B cell (primary cell): Measurements from ENCODE around the gene A1BG. TPM values are rescaled to one million over a fixed set of nuclear protein-coding genes. Genes with fewer than 3 reads are reported as not detected.

ENCODE experiments used
- ATAC-seq: fragments of 200-7000 bp; cut with Tn5 transposase; one replicate; pipeline ENCODE4 v1.10.0; 2021; ENCODE audit warnings: low read depth, mild to moderate bottlenecking, moderate number of reproducible peaks, moderate library complexity
- CTCF ChIA-PET: fragments of 350-600 bp; sonication (Branson Sonifier 250); formaldehyde crosslinking; loops from one replicate; lab custom pipeline; 2021; ENCODE audit warnings: antibody characterized with exemption, inconsistent platforms; lab: Charles Lee
- POLR2A ChIA-PET: fragments of 350-600 bp; sonication (Branson Sonifier 250); formaldehyde crosslinking; loops from one replicate; lab custom pipeline; 2021; ENCODE audit warnings: antibody characterized with exemption; lab: Charles Lee
- DNase-seq: peaks from one replicate; pipeline ENCODE4 v3.0.0; 2013
- H2AFZ ChIP-seq: 2 replicates; pipeline ENCODE4 v1.6.1; 2012; ENCODE audit warnings: mild to moderate bottlenecking, low read depth, low read length; ENCODE audit not compliant: insufficient read depth, poor library complexity, severe bottlenecking
- H3K27ac ChIP-seq, 2 donors: 1 replicate in 1 of 2; 2 replicates in 1 of 2; pipeline ENCODE4 v1.5.1; 2012 to 2013; ENCODE audit warnings: low read length in 2 of 2, mild to moderate bottlenecking in 2 of 2, moderate library complexity in 1 of 2
- H3K27me3 ChIP-seq, 4 experiments: fragments of 200-600 bp in 1 of 4; sonication (generic) in 1 of 4; replicated peaks in 1 of 4; 1 replicate in 2 of 4; 2 replicates in 2 of 4; pipeline versions ENCODE4 v1.6.1 to v1.7.0; 2013 to 2016; ENCODE audit warnings: low read length in 3 of 4, mild to moderate bottlenecking in 2 of 4, mixed read lengths in 1 of 4, moderate library complexity in 1 of 4; ENCODE audit not compliant: insufficient read depth in 4 of 4, control insufficient read depth in 3 of 4; ENCODE audit errors: control extremely low read depth in 1 of 4
- H3K36me3 ChIP-seq, 2 experiments: replicated peaks in 1 of 2; 1 replicate in 1 of 2; 2 replicates in 1 of 2; pipeline versions ENCODE4 v1.6.1 to v1.7.1; 2013; ENCODE audit warnings: low read length in 1 of 2; ENCODE audit not compliant: insufficient read depth in 2 of 2, control insufficient read depth in 1 of 2; ENCODE audit errors: control extremely low read depth in 1 of 2, extremely low read depth in 1 of 2
- H3K4me1 ChIP-seq, 2 donors: fragments of 200-600 bp in 1 of 2; sonication (generic) in 1 of 2; 1 replicate in 1 of 2; 2 replicates in 1 of 2; pipeline versions ENCODE4 v1.5.1 to v1.6.1; 2013 to 2017; ENCODE audit warnings: low read length in 2 of 2; ENCODE audit not compliant: control insufficient read depth in 2 of 2, insufficient read depth in 2 of 2
- H3K4me2 ChIP-seq: replicated peaks from 2 replicates; pipeline ENCODE3; 2012; ENCODE audit warnings: mild to moderate bottlenecking, low read depth, low read length; ENCODE audit not compliant: poor library complexity, severe bottlenecking
- H3K4me3 ChIP-seq, 5 experiments: fragments of 200-600 bp in 1 of 5; sonication (generic) in 1 of 5; 1 replicate in 3 of 5; 2 replicates in 2 of 5; pipeline versions ENCODE4 v1.5.1 to v1.7.0; 2011 to 2016; ENCODE audit warnings: low read length in 4 of 5, mild to moderate bottlenecking in 4 of 5, low read depth in 2 of 5, control low read depth in 1 of 5, moderate library complexity in 1 of 5; ENCODE audit not compliant: insufficient read depth in 1 of 5; ENCODE audit errors: control extremely low read depth in 1 of 5, extremely low read depth in 1 of 5
- H3K79me2 ChIP-seq: fragments of 200-600 bp; sonication (generic); one replicate; pipeline ENCODE4 v1.6.0; 2016; ENCODE audit warnings: low read length; ENCODE audit not compliant: control insufficient read depth, insufficient read depth
- H3K9ac ChIP-seq: fragments of 200-600 bp; sonication (generic); 2 replicates; pipeline ENCODE4 v1.6.1; 2017; ENCODE audit warnings: mild to moderate bottlenecking, low read length, moderate library complexity
- H3K9me3 ChIP-seq, 3 donors: one replicate each; pipeline versions ENCODE4 v1.6.1 to v1.7.1; 2013; ENCODE audit warnings: low read length in 2 of 3; ENCODE audit not compliant: control insufficient read depth in 2 of 3, insufficient read depth in 1 of 3; ENCODE audit errors: control extremely low read depth in 1 of 3
- H4K20me1 ChIP-seq: 2 replicates; pipeline ENCODE4 v1.6.0; 2012; ENCODE audit warnings: mild to moderate bottlenecking, low read length; ENCODE audit not compliant: insufficient read depth, control insufficient read depth, poor library complexity, severe bottlenecking
- H3K27ac Mint-ChIP-seq: one replicate; pipeline ENCODE4 v1.8.0; 2021; ENCODE audit warnings: mixed read lengths
- H3K27me3 Mint-ChIP-seq: one replicate; pipeline ENCODE4 v1.8.0; 2021; ENCODE audit warnings: mixed read lengths
- H3K4me1 Mint-ChIP-seq: one replicate; pipeline ENCODE4 v1.8.0; 2021; ENCODE audit warnings: mixed read lengths
- H3K4me3 Mint-ChIP-seq: one replicate; pipeline ENCODE4 v1.8.0; 2021; ENCODE audit warnings: mixed read lengths
- H3K9me3 Mint-ChIP-seq: one replicate; pipeline ENCODE4 v1.8.0; 2022; ENCODE audit warnings: mixed read lengths; ENCODE audit not compliant: insufficient read depth
- EZH2 ChIP-seq: IDR thresholded peaks from 2 replicates; pipeline ENCODE4 v1.6.1; 2012; ENCODE audit warnings: borderline replicate concordance, low read depth, mild to moderate bottlenecking, moderate library complexity, low read length; ENCODE audit not compliant: insufficient read depth, poor library complexity, severe bottlenecking
- WGBS: methylation state at CpG from one replicate; pipeline ENCODE4 v1.1.5; 2013; ENCODE audit warnings: missing lambda C conversion rate; ENCODE audit not compliant: insufficient coverage; 5-methylcytosine and 5-hydroxymethylcytosine counted together
- intact Hi-C: fragments of 100-400 bp; cut with micrococcal nuclease; formaldehyde crosslinking; loops from one replicate; pipeline ENCODE4 v1.10.0; 2022
- polyA plus RNA-seq: library from polyadenylated mRNA; depleted of rRNA; stranded (reverse); fragments of >200 nt; gene quantifications from 2 replicates; pipeline ENCODE4 v1.2.3, GENCODE V29; 2012
- total RNA-seq, 2 donors: library from RNA; stranded (reverse); fragments of 120-200 nt in 1 of 2; gene quantifications; 1 replicate in 1 of 2; 2 replicates in 1 of 2; pipeline versions ENCODE4 v1.2.3 to v1.2.4, GENCODE V29; 2013 to 2022
- TF ChIP-seq, protein P1 (sequence below): fragments of 200-600 bp; IDR thresholded peaks from one replicate; pipeline ENCODE4 v1.8.0; 2022; ENCODE audit warnings: antibody characterized with exemption, mild to moderate bottlenecking

Gene A1BG
- total and polyA plus RNA-seq, 2 donors (not counting 1 experiment from before 2014, with no cell fraction given): 18.4 to 52.6 TPM

- Histone ChIP-seq H3K9me3 (peaks cover 0 to 12% (median 0%) of the 10 kb centered on the region in 3 donors), H4K20me1 (no peaks in the 10 kb centered on the region), H3K79me2 (peaks cover 2% of the 10 kb centered on the region), H3K27me3 (peaks cover 0 to 26% (median 10%) of the 10 kb centered on the region in 4 experiments), H3K4me1 (peaks cover 10 to 21% of the 10 kb centered on the region in 2 donors), H2AFZ (peak overlapping the region; percentile 84), H3K36me3 (no peaks in the 10 kb centered on the region), H3K4me2 (peak overlapping the region; percentile 99), H3K27ac (peak overlapping the region; percentile 32 to 63), H3K4me3 (peak overlapping the region in 4 of 5 experiments; percentile 50 to 69 (median 57)), H3K9ac (peak overlapping the region; percentile 68)
- Mint-ChIP-seq H3K4me1 (peaks cover 7% of the 10 kb centered on the region), H3K9me3 (no peaks in the 10 kb centered on the region), H3K27me3 (peaks cover 3% of the 10 kb centered on the region), H3K27ac (no peak overlapping the region), H3K4me3 (peak overlapping the region; percentile 89)
- ATAC-seq (no peak), DNase-seq (no peak)
- CTCF ChIA-PET: no interaction called here
- intact Hi-C loops: loop anchor here (2.0 kb wide), 1 partner anchor 66 kb away; the partner anchor contains the start of gene ZNF324
- no peak for TF ChIP-seq EZH2
- TF ChIP-seq, protein P1, sequence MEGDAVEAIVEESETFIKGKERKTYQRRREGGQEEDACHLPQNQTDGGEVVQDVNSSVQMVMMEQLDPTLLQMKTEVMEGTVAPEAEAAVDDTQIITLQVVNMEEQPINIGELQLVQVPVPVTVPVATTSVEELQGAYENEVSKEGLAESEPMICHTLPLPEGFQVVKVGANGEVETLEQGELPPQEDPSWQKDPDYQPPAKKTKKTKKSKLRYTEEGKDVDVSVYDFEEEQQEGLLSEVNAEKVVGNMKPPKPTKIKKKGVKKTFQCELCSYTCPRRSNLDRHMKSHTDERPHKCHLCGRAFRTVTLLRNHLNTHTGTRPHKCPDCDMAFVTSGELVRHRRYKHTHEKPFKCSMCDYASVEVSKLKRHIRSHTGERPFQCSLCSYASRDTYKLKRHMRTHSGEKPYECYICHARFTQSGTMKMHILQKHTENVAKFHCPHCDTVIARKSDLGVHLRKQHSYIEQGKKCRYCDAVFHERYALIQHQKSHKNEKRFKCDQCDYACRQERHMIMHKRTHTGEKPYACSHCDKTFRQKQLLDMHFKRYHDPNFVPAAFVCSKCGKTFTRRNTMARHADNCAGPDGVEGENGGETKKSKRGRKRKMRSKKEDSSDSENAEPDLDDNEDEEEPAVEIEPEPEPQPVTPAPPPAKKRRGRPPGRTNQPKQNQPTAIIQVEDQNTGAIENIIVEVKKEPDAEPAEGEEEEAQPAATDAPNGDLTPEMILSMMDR: no peak
- WGBS: 75% methylated on average over 18 of the region's 18 CpGs
- POLR2A ChIA-PET: interaction anchor here (0.6 to 0.7 kb wide), 2 partner anchors 8 to 56 kb away, joined by 3 read pairs; partner anchors contain the start of gene ZNF584
Measured at GRCh38 chr19:58400316-58400915, 47.1 kb upstream of the A1BG start.

DNA sequence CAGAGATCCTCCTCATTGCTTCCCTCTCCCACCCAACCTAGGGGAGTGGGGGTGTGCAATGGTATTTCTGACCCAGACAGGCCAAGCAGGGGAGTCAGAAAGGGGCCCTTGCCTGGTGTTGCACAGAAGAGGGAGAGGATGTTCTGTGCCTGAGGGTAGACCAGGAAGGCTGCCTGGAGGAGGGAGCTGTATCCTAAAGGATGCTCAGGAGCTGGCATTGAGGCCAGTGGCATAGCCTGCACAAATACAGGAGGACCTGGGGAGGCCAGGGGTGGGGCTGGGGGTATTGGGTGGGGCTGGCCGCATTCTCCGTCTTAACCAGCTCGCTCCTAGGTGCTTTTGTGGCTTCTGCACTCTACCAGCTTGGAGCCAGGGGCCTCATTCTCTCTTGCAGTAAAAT, 46.6 kb upstream of the A1BG start:
- WGBS: 96% methylated on average over 3 of the region's 3 CpGs
- H3K9me3 Mint-ChIP-seq: no peaks in the 10 kb centered on the region
- peaks cover 7% of the 10 kb centered on the region for H3K4me1 Mint-ChIP-seq
- Histone ChIP-seq H3K4me3 (no peak overlapping the region), H3K4me1 (peaks cover 10 to 21% of the 10 kb centered on the region in 2 donors), H3K9me3 (peaks cover 0 to 12% (median 0%) of the 10 kb centered on the region in 3 donors), H3K79me2 (peaks cover 2% of the 10 kb centered on the region), H3K36me3 (peaks cover 0 to 4% of the 10 kb centered on the region in 2 experiments), H3K27ac (no peak overlapping the region), H3K4me2 (no peak overlapping the region), H2AFZ (no peak overlapping the region), H3K9ac (no peak overlapping the region), H3K27me3 (peaks cover 0 to 27% (median 10%) of the 10 kb centered on the region in 4 experiments), H4K20me1 (no peaks in the 10 kb centered on the region)
- no peak for DNase-seq
- intact Hi-C loops: loop anchor here (2.0 kb wide), 1 partner anchor 67 kb away; the partner anchor contains the start of gene ZNF324
- no peak for TF ChIP-seq EZH2
- TF ChIP-seq, protein P1: no peak
- ChIA-PET POLR2A (interaction anchor here (0.6 to 0.7 kb wide), 2 partner anchors 9 to 55 kb away, joined by 3 read pairs; partner anchors contain the start of gene ZNF584), CTCF (no interaction called here)
- no peak for ATAC-seq
- peak overlapping the region; percentile 89 for H3K4me3 Mint-ChIP-seq
- H3K27me3 Mint-ChIP-seq: peaks cover 3% of the 10 kb centered on the region
- H3K27ac Mint-ChIP-seq: no peak overlapping the region
